Ishikawa (cell line): ENCODE data around the gene MAP2K6.

Source experiments
- CEBPB ChIP-seq: IDR thresholded peaks from 2 replicates; pipeline ENCODE4 v1.6.1; 2012
- CREB1 ChIP-seq: IDR thresholded peaks from 2 replicates; pipeline ENCODE4 v1.6.1; 2012; ENCODE audit warnings: low read depth
- EP300 ChIP-seq: IDR thresholded peaks from 2 replicates; pipeline ENCODE4 v1.6.1; 2012; ENCODE audit warnings: borderline replicate concordance
- MAX ChIP-seq: IDR thresholded peaks from 2 replicates; pipeline ENCODE4 v1.6.1; 2012
- TAF1 ChIP-seq: IDR thresholded peaks from 2 replicates; pipeline ENCODE4 v1.6.1; 2012; ENCODE audit warnings: low read depth, mild to moderate bottlenecking
- TCF12 ChIP-seq: IDR thresholded peaks from 2 replicates; pipeline ENCODE4 v1.6.1; 2012; ENCODE audit warnings: low read depth
- TEAD4 ChIP-seq: IDR thresholded peaks from 2 replicates; pipeline ENCODE4 v1.6.1; 2012
- USF1 ChIP-seq: IDR thresholded peaks from 2 replicates; pipeline ENCODE4 v1.6.1; 2012
- ZBTB7A ChIP-seq: IDR thresholded peaks from 2 replicates; pipeline ENCODE4 v1.6.1; 2012; ENCODE audit warnings: low read depth

- TF ChIP-seq ZBTB7A (no peak), CEBPB (no peak), TEAD4 (no peak), TAF1 (no peak), EP300 (no peak), MAX (no peak), CREB1 (no peak), USF1 (no peak), TCF12 (no peak)
Measured at GRCh38 chr17:69495787-69496186, 81.3 kb downstream of the MAP2K6 start.
